Stimulated activated CD4-positive, alpha-beta T cell treated with anti-CD3 and anti-CD28 coated beads, TNF-alpha, amount 100 ng/mL, for 1 hour (primary cell): Measurements from ENCODE around the gene CALML5.
A peak's percentile ranks its signal among the peaks of the same experiment; 100 is the strongest.

Experiments used
- DNase-seq, 3 donors: peaks; one replicate each; pipeline ENCODE4 v3.0.0-alpha.2; 2020; ENCODE audit warnings: low read depth in 3 of 3, low spot score in 1 of 3

CALML5 gene

GRCh38 chr10:5517546-5517945 lies 18.2 kb upstream of the CALML5 start:
- no peak for DNase-seq

DNA sequence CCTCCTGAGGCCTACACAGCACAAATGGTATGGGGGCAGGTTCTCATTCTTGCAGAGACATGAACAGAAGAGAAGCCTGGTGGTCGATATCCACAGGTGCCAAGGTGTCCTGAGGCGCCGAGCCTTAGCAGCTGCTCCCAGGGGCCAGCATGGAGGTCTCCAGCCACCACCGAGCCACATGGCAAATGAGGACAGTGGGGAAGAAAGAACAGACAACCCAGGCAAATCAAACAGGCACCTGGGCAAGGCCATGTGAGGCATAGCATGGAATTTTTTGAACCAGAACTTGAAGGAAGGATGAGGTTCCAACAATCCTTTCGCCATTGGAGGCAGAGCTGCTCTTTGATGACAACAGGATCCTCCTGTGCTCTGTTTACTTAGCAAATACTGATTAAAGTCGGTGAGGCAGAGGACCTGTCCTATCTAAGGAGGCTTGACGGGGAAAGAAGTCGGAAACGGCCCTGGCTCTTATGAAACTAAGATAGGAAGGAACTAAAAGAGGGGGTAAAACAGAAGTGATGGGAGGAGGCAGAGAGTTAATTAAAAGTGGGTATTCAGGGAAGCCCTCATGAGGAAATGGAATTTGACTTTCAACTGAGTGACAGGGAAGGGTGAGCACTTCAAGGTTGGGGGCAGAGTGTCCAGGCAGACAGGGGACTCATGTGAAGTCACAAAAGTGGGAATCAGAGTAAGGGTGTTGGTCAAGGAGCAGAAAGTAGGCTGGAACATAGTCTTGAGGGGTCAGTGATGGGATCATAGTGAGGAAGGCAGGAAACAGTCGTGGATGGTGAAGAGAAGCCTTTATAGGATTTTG lies 16.8 kb upstream of the CALML5 start:
- DNase-seq, result no peak

DNA sequence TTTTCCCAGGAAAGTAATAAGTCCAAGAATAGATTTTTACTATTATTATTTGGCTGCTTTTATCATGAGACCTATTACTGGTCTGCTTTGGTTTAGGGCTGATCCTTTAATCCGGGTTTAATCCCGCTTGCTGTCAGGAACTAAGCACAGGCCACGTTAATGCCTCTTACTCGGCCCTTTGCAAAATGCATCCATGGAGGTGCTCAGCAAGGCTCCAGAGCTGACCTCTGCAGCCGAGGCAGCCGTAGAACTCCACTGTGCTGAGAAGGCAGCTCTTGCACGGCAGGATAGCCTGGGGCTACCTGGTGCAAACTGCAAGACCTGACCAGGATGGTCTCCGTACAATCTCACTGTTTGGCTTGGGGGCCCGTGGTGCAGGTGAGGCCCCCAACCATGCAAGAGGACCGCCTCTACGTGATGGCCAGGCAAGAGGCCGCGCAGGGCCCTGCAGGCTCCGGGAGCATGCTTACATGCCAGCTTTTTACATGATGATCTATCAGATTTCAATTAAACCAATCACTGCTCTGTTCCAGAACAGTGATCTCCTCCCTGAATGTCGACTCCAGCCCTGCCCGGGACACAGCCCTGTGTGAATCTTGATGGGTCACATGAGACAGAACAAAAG lies 15.0 kb upstream of the CALML5 start:
- no peak for DNase-seq

- peak in 1 of 3 donors; percentile 3 for DNase-seq
Measured at GRCh38 chr10:5512881-5513612, 13.7 kb upstream of the CALML5 start.

- no peak for DNase-seq
Measured at GRCh38 chr10:5512331-5512730, 13.0 kb upstream of the CALML5 start.

GRCh38 chr10:5511885-5512280 lies 12.5 kb upstream of the CALML5 start:
- DNase-seq, result no peak

GRCh38 chr10:5511231-5511884 lies 12.0 kb upstream of the CALML5 start:
- no peak for DNase-seq

DNA sequence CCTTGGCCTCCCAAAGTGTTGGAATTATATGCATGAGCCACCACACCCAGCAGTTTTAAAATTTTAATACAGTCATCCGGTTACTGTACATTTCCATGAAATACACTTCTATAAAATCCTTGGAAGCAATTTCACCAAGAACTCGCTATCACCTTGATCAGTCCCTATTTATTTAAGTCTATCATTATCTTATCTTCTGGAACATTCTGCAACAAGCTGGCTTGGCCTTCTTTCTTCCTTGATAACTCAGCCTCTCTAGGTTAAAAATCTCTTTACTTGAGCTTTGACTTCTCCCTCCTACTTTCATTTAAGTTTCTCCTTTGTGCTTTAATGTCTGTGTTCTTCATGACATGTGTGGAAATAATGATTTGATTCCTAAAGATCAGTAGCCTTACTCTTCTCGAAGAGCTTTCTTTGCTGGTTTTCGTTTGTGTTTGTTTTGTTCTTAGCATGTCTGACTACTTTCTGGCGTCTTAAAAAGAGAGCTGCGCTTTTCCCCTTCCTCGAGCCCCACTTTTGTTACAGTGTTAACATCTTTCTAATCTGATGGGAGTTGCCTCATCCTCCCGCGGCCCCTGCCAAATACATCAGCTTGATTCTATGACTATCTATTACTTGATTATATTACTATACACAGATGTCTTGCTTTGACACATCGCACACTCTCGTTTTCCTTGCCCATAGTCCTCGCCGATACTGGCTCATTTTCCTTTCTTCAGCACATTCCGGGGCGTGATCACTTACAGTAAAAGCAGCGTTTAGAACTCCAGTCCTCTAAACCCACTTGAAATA lies 11.1 kb upstream of the CALML5 start:
- DNase-seq, result no peak

DNA sequence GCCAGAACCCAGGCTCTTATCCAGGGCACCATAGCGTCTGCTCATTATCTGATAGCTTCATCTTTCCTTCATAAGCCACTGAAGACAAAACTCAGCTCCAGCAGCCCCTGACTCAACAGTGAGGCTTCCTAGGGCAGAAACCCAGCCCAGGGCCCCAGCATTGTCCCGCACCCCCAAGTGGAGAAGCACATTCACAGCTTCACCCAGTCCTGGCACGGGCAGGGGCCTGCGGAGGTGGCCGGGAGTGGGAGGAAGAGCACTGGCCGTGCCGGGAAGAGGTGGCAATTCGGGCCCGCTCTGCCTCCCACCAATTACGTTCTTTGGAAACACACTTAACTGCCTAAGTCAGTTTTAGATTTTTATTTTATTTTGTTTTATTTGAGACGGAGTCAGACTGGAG lies 10.3 kb upstream of the CALML5 start:
- DNase-seq, result no peak

DNA sequence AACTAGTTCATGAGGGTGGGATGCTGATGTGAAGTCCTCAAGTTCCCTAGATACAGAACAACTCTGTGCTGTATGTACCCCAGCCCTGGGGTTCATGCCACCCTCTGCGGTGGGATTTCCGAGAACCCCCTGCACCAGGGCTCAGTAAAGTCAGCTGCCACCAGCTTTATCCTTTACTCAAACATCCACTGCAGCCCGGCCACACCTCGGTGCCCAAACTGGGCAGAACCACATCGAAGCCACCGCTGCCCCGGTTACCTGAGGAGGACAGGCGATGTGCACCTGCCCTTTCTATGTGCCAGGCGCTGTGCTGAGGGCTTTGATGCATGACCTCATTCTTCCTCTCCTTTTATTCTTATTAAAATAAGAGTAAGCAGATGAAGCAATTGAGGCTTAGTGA lies 9.9 kb upstream of the CALML5 start:
- no peak for DNase-seq

DNA sequence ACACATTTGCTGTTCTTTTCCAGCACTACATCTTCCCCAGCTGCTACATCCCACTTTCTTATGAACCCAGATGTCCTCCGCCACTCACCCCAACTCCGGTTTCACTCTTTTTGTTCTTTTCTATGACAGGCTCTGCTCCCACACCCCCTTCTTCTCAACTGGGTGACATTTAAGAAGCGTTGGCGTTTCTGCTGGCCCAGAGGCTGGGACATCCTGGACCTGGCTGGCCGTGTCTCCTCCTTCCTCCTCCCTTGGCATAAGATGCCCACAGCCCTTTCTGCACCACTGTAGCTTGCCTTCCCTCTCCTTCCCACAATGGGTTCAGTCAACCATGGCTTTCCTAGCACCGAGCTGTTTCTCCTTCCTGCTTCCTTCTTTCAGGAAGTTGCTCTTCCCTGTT lies 9.4 kb upstream of the CALML5 start:
- DNase-seq, result no peak

DNA sequence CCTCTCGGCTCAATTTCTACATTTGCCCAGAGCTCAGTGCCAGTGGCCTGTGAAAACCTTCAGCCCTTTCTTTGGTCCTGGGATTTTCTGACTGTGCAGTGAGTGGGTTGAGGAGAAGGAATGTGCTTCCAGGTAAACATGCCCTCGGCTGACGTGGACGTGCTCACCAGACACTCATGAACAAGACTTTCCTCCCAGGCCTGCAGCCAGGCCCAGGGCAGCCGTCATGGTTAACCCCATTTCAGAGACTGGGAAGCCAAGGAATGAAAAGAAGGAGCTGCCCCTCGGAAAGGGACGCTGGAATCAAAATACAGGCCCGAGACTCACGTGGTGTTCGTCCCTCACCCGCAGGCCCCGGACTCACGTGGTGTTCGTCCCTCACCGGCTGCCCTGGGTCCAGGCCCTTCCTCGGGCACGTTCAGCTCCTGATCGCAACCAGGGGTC lies 8.8 kb upstream of the CALML5 start:
- no peak for DNase-seq

- DNase-seq, result no peak
Measured at GRCh38 chr10:5507649-5508131, 8.3 kb upstream of the CALML5 start.

DNA sequence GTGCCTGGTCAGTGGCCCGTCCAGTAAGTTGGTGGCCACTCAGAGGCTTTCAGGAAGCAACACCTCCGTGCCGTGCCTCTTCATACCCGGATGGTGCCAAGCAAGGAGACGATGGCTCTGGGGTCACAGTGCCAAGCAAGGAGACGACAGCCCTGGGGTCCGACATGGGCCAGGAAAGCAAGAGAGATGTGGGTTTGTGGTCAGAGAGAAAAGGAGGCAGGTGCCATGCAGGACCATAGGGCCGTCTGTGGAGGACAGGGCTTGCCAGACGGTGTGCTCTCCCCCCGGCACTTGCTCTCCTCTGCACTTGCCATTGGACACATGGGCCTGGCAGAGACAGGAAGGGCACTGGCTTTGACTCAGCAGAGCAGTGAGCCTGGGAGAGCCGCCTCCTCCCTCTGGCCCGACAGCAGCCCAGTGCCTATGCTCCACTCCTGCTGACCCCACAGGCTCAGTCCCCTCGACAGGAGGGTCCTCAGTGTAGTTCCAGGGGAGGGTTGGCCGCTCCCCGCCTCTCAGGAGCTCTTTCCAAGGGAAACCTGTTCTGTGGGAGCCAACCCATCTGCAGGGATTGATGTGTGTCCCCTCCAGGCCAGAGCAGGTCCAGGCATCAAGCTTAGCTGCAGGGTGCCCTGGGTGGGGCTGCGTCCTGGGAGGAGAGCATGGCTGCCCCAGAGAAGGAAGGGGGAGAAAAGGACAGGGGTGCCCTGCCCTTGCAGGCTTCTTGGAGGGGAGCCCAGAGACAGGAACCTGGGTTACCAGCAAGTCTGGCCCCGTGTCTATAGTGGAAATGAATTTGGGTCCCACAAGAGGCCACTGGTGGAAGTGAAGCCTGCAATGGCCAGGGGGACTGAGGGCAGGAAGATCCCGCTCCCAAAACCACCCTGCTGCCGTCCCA lies 7.6 kb upstream of the CALML5 start:
- no peak for DNase-seq

DNA sequence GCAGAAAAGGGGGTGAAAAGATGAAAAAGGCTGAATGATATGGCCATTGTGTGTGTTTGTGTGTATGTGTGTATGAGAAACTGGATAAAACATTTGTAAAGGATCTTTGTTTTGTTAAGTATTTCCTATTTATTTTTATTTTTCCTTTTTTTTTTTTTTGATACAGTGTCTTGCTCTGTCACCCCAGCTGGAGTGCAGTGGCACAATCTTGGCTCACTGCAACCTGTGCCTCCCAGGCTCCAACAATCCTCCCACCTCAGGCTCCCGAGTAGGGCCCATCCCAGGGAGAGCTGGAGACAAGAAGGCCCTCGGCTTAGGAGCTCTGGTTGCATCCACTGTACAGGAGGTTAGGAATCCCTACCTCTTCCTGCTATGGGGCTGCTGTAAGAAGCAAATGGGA lies 6.9 kb upstream of the CALML5 start:
- DNase-seq, result no peak

DNA sequence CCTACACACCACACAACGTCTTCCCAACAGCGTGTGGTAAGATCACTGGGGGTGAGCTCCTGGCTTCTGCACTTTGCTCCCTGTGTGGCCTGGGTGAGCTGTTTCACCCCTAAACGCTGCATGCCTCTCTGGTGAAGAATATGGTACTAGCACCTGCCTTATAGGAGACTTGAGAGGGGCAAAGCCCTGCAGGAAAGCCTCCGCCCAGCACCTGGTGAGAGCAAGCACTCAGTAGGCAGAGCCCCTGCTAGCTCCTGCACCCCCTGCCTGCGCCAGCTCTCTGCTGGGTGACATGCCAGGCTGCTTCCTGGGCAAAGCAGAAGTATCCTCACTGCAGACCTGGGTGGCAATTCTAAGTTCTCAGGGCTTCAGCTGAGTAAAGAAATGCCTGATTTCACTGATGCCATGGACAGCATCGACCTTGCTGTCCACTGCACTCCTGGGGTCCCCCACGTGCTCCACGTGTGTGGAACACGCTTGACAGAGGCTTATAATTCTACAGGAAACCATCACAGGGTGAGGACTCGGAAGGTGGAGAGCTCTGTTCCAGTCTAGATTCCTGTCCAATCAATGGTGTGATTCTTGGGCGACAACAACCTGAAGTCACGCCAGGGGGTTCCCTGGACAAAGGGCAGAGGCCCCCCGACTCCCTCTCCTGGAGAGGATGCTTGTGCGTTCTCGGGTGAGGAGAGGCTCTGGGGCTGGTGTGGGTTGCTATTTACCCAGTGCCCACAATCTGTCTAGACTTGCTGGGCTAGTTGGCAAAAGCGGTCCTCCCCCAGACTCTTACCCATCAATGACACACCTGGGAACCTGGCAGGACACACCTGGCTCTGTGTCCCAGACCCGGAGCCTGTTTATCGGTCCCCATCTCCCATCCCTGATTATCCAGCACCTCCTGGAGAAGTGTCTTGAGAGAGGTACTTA lies 5.0 kb upstream of the CALML5 start:
- DNase-seq, result no peak

DNA sequence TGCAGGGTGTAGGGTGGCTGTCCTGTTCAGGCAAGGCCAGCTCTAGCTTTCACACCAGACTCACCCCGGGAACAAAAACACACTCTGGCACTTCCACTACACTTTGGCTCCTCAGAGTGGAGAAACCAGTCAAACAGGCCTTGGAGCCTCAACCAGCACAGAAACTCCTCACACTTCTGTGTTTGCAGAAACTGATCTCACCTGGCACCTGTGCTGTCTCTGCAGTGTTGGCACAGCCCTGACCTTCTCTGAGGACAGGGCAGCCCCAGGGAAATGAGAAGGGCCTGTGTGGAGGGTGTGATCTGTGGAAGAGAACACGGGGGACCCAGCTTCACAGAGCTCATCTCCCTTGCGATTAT lies 4.1 kb upstream of the CALML5 start:
- DNase-seq, result no peak

GRCh38 chr10:5502571-5503476 lies 3.5 kb upstream of the CALML5 start:
- DNase-seq, result no peak
